Loucy (cell line): ENCODE results near the gene SLC6A11.

Experiments
- H2AFZ ChIP-seq: fragments of 200-600 bp; sonication (generic); 2 replicates; pipeline ENCODE4 v1.6.0; 2016; ENCODE audit warnings: antibody characterized with exemption, mild to moderate bottlenecking, low read length, moderate library complexity
- H3F3A ChIP-seq: fragments of 200-600 bp; 2 replicates; pipeline ENCODE4 v1.6.0; 2016; ENCODE audit warnings: antibody characterized with exemption, low read depth, mild to moderate bottlenecking
- H3K27me3 ChIP-seq: fragments of 200-600 bp; sonication (generic); 2 replicates; pipeline ENCODE4 v1.6.1; 2014; ENCODE audit warnings: low read length, mild to moderate bottlenecking; ENCODE audit not compliant: insufficient read depth, poor library complexity, severe bottlenecking
- H3K36me3 ChIP-seq: fragments of 200-600 bp; sonication (generic); 2 replicates; pipeline ENCODE4 v1.6.1; 2016; ENCODE audit warnings: low read length; ENCODE audit not compliant: insufficient read depth
- H3K4me1 ChIP-seq: fragments of 200-600 bp; sonication (generic); 2 replicates; pipeline ENCODE4 v1.5.1; 2014; ENCODE audit warnings: low read length, mild to moderate bottlenecking; ENCODE audit not compliant: insufficient read depth, poor library complexity, severe bottlenecking
- H3K4me2 ChIP-seq: fragments of 200-600 bp; sonication (generic); 2 replicates; pipeline ENCODE4 v1.6.0; 2014; ENCODE audit warnings: antibody characterized with exemption, low read length, low read depth, mild to moderate bottlenecking; ENCODE audit not compliant: poor library complexity, severe bottlenecking
- H3K4me3 ChIP-seq: fragments of 200-600 bp; sonication (generic); 2 replicates; pipeline ENCODE4 v1.5.1; 2014; ENCODE audit warnings: low read length, mild to moderate bottlenecking, mixed read lengths; ENCODE audit not compliant: poor library complexity, severe bottlenecking
- H3K79me2 ChIP-seq: fragments of 200-600 bp; sonication (generic); 2 replicates; pipeline ENCODE4 v1.6.1; 2014; ENCODE audit warnings: low read length; ENCODE audit not compliant: insufficient read depth
- H3K9ac ChIP-seq: fragments of 200-600 bp; sonication (generic); 2 replicates; pipeline ENCODE4 v1.6.0; 2014; ENCODE audit warnings: mild to moderate bottlenecking, low read depth, low read length, moderate library complexity; ENCODE audit not compliant: poor library complexity, severe bottlenecking
- H3K9me2 ChIP-seq: fragments of 200-600 bp; sonication (generic); replicated peaks from 2 replicates; pipeline ENCODE4 v1.6.1; 2016; ENCODE audit warnings: low read depth, low read length, mixed read lengths
- H3K9me3 ChIP-seq: fragments of 200-600 bp; sonication (generic); 2 replicates; pipeline ENCODE4 v1.6.1; 2014; ENCODE audit warnings: mild to moderate bottlenecking, antibody characterized with exemption, low read length, low read depth; ENCODE audit not compliant: insufficient read depth
- H4K20me1 ChIP-seq: fragments of 200-600 bp; sonication (generic); 2 replicates; pipeline ENCODE4 v1.6.0; 2014; ENCODE audit warnings: antibody characterized with exemption, low read length, mild to moderate bottlenecking; ENCODE audit not compliant: insufficient read depth, poor library complexity, severe bottlenecking
- EZH2phosphoT487 ChIP-seq: fragments of 200-600 bp; IDR thresholded peaks from 2 replicates; pipeline ENCODE4 v1.6.1; 2018; ENCODE audit warnings: antibody characterized with exemption, mild to moderate bottlenecking, moderate library complexity, borderline replicate concordance
- TF ChIP-seq, protein P1 (sequence below): fragments of 200-600 bp; sonication (generic); conservative IDR thresholded peaks from 2 replicates; pipeline ENCODE4 v1.5.1; 2014; ENCODE audit warnings: mild to moderate bottlenecking, antibody characterized with exemption, low read length

Gene SLC6A11

DNA sequence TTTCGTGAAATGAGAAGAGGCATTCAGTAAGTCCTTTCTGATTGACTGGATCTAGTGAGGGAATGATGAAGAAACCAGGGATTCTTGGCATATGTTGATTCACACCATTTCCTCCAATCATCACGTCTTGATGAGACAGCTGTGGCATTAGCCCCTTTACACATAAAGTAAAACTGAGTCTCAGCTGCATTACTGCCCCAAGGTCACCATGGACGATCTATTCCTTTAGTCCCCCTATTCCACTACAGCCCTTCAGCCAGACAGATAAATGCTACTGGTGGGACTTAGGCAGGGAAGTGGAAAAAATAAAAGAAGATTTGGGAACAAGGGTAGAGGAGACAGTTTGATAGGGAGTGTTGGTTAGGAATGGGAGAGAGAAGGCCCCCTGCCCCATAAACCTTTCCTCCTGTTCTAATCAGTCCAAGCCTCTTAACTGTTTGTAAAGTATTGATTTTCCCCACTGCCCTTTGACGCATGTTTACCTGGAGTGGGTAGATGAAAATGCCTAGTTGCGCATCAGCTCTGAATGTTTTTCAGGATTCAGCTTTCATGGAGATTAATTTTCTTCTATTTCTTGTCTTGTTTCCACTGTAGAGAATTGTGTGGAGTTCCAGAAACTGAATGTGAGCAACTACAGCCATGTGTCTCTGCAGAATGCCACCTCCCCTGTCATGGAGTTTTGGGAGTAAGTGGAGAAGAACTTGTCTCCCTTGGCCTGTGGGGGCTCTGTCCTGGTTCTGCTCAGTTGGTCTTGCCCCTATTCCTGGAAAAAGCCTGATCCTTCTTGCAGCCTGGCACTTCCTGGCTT is 6.9 kb downstream of the SLC6A11 start:
- H3K9me3 ChIP-seq = no peaks in the 10 kb centered on the region
- no peak overlapping the region for H3K4me2 ChIP-seq
- no peak overlapping the region for H3K4me3 ChIP-seq
- no peaks in the 10 kb centered on the region for H3K9me2 ChIP-seq
- no peak overlapping the region for H2AFZ ChIP-seq
- no peaks in the 10 kb centered on the region for H3K27me3 ChIP-seq
- H3K4me1 ChIP-seq = no peaks in the 10 kb centered on the region
- H3K79me2 ChIP-seq = no peaks in the 10 kb centered on the region
- no peaks in the 10 kb centered on the region for H3F3A ChIP-seq
- no peaks in the 10 kb centered on the region for H3K36me3 ChIP-seq
- no peak overlapping the region for H3K9ac ChIP-seq
- no peaks in the 10 kb centered on the region for H4K20me1 ChIP-seq
- TF ChIP-seq EZH2phosphoT487 = no peak
- TF ChIP-seq, protein P1, sequence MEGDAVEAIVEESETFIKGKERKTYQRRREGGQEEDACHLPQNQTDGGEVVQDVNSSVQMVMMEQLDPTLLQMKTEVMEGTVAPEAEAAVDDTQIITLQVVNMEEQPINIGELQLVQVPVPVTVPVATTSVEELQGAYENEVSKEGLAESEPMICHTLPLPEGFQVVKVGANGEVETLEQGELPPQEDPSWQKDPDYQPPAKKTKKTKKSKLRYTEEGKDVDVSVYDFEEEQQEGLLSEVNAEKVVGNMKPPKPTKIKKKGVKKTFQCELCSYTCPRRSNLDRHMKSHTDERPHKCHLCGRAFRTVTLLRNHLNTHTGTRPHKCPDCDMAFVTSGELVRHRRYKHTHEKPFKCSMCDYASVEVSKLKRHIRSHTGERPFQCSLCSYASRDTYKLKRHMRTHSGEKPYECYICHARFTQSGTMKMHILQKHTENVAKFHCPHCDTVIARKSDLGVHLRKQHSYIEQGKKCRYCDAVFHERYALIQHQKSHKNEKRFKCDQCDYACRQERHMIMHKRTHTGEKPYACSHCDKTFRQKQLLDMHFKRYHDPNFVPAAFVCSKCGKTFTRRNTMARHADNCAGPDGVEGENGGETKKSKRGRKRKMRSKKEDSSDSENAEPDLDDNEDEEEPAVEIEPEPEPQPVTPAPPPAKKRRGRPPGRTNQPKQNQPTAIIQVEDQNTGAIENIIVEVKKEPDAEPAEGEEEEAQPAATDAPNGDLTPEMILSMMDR = no peak

DNA sequence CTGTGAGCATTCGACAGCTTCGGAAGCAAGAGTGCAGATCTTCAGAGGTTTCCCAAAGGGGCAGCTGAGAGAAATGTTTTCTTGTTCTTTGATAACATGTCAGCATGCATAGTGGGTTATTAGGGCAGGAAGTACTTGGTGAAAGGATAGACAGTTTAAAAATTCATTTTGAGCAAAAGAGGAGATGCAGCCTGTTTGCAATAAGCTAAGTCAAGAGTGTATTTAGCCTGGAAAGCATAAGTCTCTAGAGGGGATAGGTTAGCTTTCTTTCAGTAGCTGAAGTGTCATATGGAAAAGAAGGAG is 7.4 kb downstream of the SLC6A11 start:
- Histone ChIP-seq H2AFZ (no peak overlapping the region), H3K27me3 (no peaks in the 10 kb centered on the region), H3K4me1 (no peaks in the 10 kb centered on the region), H4K20me1 (no peaks in the 10 kb centered on the region), H3K9ac (no peak overlapping the region), H3K79me2 (no peaks in the 10 kb centered on the region), H3F3A (no peaks in the 10 kb centered on the region), H3K4me2 (no peak overlapping the region), H3K36me3 (no peaks in the 10 kb centered on the region), H3K9me2 (no peaks in the 10 kb centered on the region), H3K9me3 (no peaks in the 10 kb centered on the region), H3K4me3 (no peak overlapping the region)
- TF ChIP-seq, protein P1 = no peak
- TF ChIP-seq EZH2phosphoT487 = no peak

DNA sequence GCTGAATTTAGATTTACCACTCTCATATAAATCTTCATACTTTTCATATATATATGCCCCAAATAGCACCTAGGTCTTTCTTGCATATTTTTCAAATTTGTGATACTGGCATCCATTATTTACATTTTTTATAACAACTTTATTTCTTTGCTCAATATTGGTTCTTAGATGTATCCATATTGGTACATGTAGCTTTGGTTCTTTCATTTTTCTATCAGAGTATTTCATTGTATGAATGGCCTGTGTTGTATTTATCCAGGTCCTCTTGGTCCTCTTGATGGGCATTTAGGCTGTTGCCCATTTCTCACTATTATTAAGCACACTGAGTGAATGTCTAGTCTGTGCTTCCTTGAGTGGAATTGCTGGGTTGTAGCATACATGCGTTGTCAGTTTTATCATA is 8.4 kb downstream of the SLC6A11 start:
- Histone ChIP-seq H3K4me1 (no peaks in the 10 kb centered on the region), H3F3A (no peaks in the 10 kb centered on the region), H3K36me3 (no peaks in the 10 kb centered on the region), H3K27me3 (no peaks in the 10 kb centered on the region), H3K4me3 (no peak overlapping the region), H2AFZ (no peak overlapping the region), H3K9ac (no peak overlapping the region), H3K9me2 (no peaks in the 10 kb centered on the region), H3K9me3 (no peaks in the 10 kb centered on the region), H3K4me2 (no peak overlapping the region), H4K20me1 (no peaks in the 10 kb centered on the region), H3K79me2 (no peaks in the 10 kb centered on the region)
- TF ChIP-seq EZH2phosphoT487 = no peak
- TF ChIP-seq, protein P1 = no peak
